Measurements from ENCODE around the gene FAM20C.

DNA sequence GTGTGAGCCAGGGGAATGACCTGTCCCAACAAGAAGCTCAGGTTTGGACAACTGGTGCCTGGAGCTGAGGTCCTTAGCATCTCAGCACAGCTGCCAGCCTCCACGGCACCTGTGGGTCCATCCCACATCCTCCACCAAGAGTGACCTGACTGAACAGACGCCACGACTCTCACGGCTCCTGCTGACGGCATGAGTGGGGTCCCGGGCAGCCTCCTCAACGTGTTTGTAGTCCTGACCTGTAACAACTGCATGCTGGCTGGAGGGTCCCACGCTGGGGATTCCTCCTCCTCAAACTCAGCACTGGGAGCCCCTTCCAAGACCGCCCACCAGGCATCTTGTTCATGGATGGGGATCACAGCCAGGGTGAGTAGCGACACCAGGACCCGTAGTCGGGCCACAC is 36.2 kb downstream of the FAM20C start:
- TF ChIP-seq, protein P1, sequence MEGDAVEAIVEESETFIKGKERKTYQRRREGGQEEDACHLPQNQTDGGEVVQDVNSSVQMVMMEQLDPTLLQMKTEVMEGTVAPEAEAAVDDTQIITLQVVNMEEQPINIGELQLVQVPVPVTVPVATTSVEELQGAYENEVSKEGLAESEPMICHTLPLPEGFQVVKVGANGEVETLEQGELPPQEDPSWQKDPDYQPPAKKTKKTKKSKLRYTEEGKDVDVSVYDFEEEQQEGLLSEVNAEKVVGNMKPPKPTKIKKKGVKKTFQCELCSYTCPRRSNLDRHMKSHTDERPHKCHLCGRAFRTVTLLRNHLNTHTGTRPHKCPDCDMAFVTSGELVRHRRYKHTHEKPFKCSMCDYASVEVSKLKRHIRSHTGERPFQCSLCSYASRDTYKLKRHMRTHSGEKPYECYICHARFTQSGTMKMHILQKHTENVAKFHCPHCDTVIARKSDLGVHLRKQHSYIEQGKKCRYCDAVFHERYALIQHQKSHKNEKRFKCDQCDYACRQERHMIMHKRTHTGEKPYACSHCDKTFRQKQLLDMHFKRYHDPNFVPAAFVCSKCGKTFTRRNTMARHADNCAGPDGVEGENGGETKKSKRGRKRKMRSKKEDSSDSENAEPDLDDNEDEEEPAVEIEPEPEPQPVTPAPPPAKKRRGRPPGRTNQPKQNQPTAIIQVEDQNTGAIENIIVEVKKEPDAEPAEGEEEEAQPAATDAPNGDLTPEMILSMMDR (IDR thresholded peaks at IDR 0.05), result no peak
- TF ChIP-seq ZFX (IDR thresholded peaks at IDR 0.05; ENCODE audit: borderline replicate concordance), result no peak

Measured in 22Rv1 (cell line).